IPS DF 6.9 (cell line): ENCODE results near the gene NCKAP5.

Source experiments
- DNase-seq: peaks from one replicate; pipeline ENCODE4 v3.0.0-alpha.2; 2013; ENCODE audit warnings: low read depth, low spot score
- H3K27ac ChIP-seq: one replicate; pipeline ENCODE4 v1.5.1; 2013; ENCODE audit warnings: low read length, control low read depth
- H3K27me3 ChIP-seq: 2 replicates; pipeline ENCODE4 v1.6.1; 2013; ENCODE audit warnings: mild to moderate bottlenecking, low read length; ENCODE audit not compliant: control insufficient read depth, insufficient read depth
- H3K36me3 ChIP-seq: 2 replicates; pipeline ENCODE4 v1.6.1; 2013; ENCODE audit warnings: low read length; ENCODE audit not compliant: control insufficient read depth, insufficient read depth
- H3K4me1 ChIP-seq: 2 replicates; pipeline ENCODE4 v1.6.1; 2013; ENCODE audit warnings: low read length; ENCODE audit not compliant: control insufficient read depth, insufficient read depth
- H3K4me3 ChIP-seq: 2 replicates; pipeline ENCODE4 v1.5.1; 2013; ENCODE audit warnings: mild to moderate bottlenecking, low read length
- H3K9me3 ChIP-seq: 2 replicates; pipeline ENCODE4 v1.6.1; 2013; ENCODE audit warnings: low read length, inconsistent platforms; ENCODE audit not compliant: control insufficient read depth, insufficient read depth
- WGBS: extraction: QIAGEN DNeasy Blood & Tissue Kit; methylation state at CpG from one replicate; pipeline ENCODE4 v1.1.7; 2013; ENCODE audit warnings: mixed read lengths, missing lambda C conversion rate; ENCODE audit not compliant: insufficient read length, insufficient coverage; 5-methylcytosine and 5-hydroxymethylcytosine counted together

NCKAP5 gene

GRCh38 chr2:132760405-132760804 is 807.9 kb downstream of the NCKAP5 start:
- no peak overlapping the region for H3K4me3 ChIP-seq
- no peak for DNase-seq
- H3K36me3 ChIP-seq, result no peaks in the 10 kb centered on the region
- peaks cover 1% of the 10 kb centered on the region; the same call in 1 of the 2 replicates for H3K4me1 ChIP-seq
- H3K27ac ChIP-seq, result no peak overlapping the region
- H3K9me3 ChIP-seq, result no peaks in the 10 kb centered on the region
- no peaks in the 10 kb centered on the region for H3K27me3 ChIP-seq

- Histone ChIP-seq H3K27me3 (no peaks in the 10 kb centered on the region), H3K4me1 (peaks cover 1% of the 10 kb centered on the region; the same call in 1 of the 2 replicates), H3K4me3 (no peak overlapping the region), H3K27ac (no peak overlapping the region), H3K9me3 (no peaks in the 10 kb centered on the region), H3K36me3 (no peaks in the 10 kb centered on the region)
- no peak for DNase-seq
Measured at GRCh38 chr2:132758995-132759394, 809.3 kb downstream of the NCKAP5 start.

- Histone ChIP-seq H3K9me3 (no peaks in the 10 kb centered on the region), H3K27ac (no peak overlapping the region), H3K36me3 (no peaks in the 10 kb centered on the region), H3K27me3 (no peaks in the 10 kb centered on the region), H3K4me1 (peaks cover 1% of the 10 kb centered on the region; the same call in 1 of the 2 replicates), H3K4me3 (no peak overlapping the region)
- DNase-seq, result no peak
- 100% methylated on average over 2 of the region's 3 CpGs for WGBS
Measured at GRCh38 chr2:132757676-132758075, 810.6 kb downstream of the NCKAP5 start.

- H3K27ac ChIP-seq, result no peak overlapping the region
- no peaks in the 10 kb centered on the region for H3K9me3 ChIP-seq
- no peaks in the 10 kb centered on the region for H3K36me3 ChIP-seq
- DNase-seq, result no peak
- peaks cover 1% of the 10 kb centered on the region; the same call in 1 of the 2 replicates for H3K4me1 ChIP-seq
- H3K27me3 ChIP-seq, result no peaks in the 10 kb centered on the region
- no CpG with 5 or more reads among the region's 3 CpGs for WGBS
- no peak overlapping the region for H3K4me3 ChIP-seq
Measured at GRCh38 chr2:132757002-132757589, 811.2 kb downstream of the NCKAP5 start.

GRCh38 chr2:132754867-132755472 is 813.3 kb downstream of the NCKAP5 start:
- no peaks in the 10 kb centered on the region for H3K9me3 ChIP-seq
- no peak overlapping the region for H3K27ac ChIP-seq
- H3K36me3 ChIP-seq, result no peaks in the 10 kb centered on the region
- H3K27me3 ChIP-seq, result no peaks in the 10 kb centered on the region
- no peak overlapping the region for H3K4me3 ChIP-seq
- no peak for DNase-seq
- no CpG with 5 or more reads among the region's 2 CpGs for WGBS
- H3K4me1 ChIP-seq, result no peaks in the 10 kb centered on the region

GRCh38 chr2:132754392-132754791 is 813.9 kb downstream of the NCKAP5 start:
- Histone ChIP-seq H3K9me3 (no peaks in the 10 kb centered on the region), H3K36me3 (no peaks in the 10 kb centered on the region), H3K4me3 (no peak overlapping the region), H3K27ac (no peak overlapping the region), H3K27me3 (no peaks in the 10 kb centered on the region), H3K4me1 (no peaks in the 10 kb centered on the region)
- no peak for DNase-seq
- WGBS, result no CpG with 5 or more reads among the region's 1 CpG

GRCh38 chr2:132752421-132753206 is 815.6 kb downstream of the NCKAP5 start:
- no CpG with 5 or more reads among the region's 5 CpGs for WGBS
- no peaks in the 10 kb centered on the region for H3K9me3 ChIP-seq
- H3K27ac ChIP-seq, result no peak overlapping the region
- H3K4me3 ChIP-seq, result no peak overlapping the region
- no peaks in the 10 kb centered on the region for H3K4me1 ChIP-seq
- no peaks in the 10 kb centered on the region for H3K36me3 ChIP-seq
- DNase-seq, result no peak
- H3K27me3 ChIP-seq, result no peaks in the 10 kb centered on the region

GRCh38 chr2:132751836-132752235 is 816.4 kb downstream of the NCKAP5 start:
- Histone ChIP-seq H3K27me3 (no peaks in the 10 kb centered on the region), H3K4me3 (no peak overlapping the region), H3K4me1 (no peaks in the 10 kb centered on the region), H3K27ac (no peak overlapping the region), H3K36me3 (no peaks in the 10 kb centered on the region), H3K9me3 (no peaks in the 10 kb centered on the region)
- no peak for DNase-seq

GRCh38 chr2:132750606-132751005 is 817.7 kb downstream of the NCKAP5 start:
- Histone ChIP-seq H3K9me3 (no peaks in the 10 kb centered on the region), H3K36me3 (no peaks in the 10 kb centered on the region), H3K27me3 (no peaks in the 10 kb centered on the region), H3K4me3 (no peak overlapping the region), H3K4me1 (no peaks in the 10 kb centered on the region), H3K27ac (no peak overlapping the region)
- DNase-seq, result no peak

GRCh38 chr2:132747046-132747445 is 821.2 kb downstream of the NCKAP5 start:
- Histone ChIP-seq H3K4me3 (no peak overlapping the region), H3K36me3 (no peaks in the 10 kb centered on the region), H3K4me1 (no peaks in the 10 kb centered on the region), H3K27ac (no peak overlapping the region), H3K27me3 (no peaks in the 10 kb centered on the region), H3K9me3 (no peaks in the 10 kb centered on the region)
- no peak for DNase-seq
- WGBS, result no CpG with 5 or more reads among the region's 2 CpGs

- Histone ChIP-seq H3K36me3 (no peaks in the 10 kb centered on the region), H3K27ac (no peak overlapping the region), H3K4me1 (no peaks in the 10 kb centered on the region), H3K27me3 (no peaks in the 10 kb centered on the region), H3K9me3 (no peaks in the 10 kb centered on the region), H3K4me3 (no peak overlapping the region)
- no peak for DNase-seq
- 100% methylated on average over 1 of the region's 3 CpGs for WGBS
Measured at GRCh38 chr2:132741754-132742153, 826.5 kb downstream of the NCKAP5 start.
